Lower leg skin (tissue), 3 donors: ENCODE data around the gene SETD7.

Experiments used
- POLR2A ChIP-seq, 2 donors: fragments of 450-650 bp; IDR thresholded peaks; one replicate each; pipeline ENCODE4 v1.6.1; 2016 to 2017; ENCODE audit warnings: antibody characterized with exemption in 2 of 2, mild to moderate bottlenecking in 1 of 2, moderate library complexity in 1 of 2
- TF ChIP-seq, protein P1 (sequence below), 3 donors: fragments of 450-650 bp; IDR thresholded peaks; one replicate each; pipeline ENCODE4 v1.5.1; 2016; ENCODE audit warnings: antibody characterized with exemption in 3 of 3, mild to moderate bottlenecking in 3 of 3, moderate library complexity in 2 of 3

DNA sequence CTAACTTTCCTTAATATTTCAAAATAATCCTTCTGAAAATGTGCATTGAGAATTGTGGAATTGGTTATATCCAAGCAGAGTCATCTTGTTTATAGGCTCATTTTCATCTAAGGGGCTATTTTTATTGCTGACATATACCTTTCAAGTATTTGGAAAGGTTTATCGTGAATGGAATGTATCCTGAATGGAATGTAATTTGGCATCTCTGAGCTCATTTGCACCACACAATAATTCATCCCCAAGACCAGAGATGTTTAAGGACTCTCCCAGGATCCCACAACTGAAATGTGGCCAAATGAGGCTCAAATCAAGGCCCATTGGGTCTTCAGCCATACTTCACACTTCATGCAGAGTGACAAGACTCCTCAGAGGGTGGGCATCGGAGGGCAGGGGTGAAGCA is 7.5 kb upstream of the SETD7 start:
- TF ChIP-seq, protein P1, sequence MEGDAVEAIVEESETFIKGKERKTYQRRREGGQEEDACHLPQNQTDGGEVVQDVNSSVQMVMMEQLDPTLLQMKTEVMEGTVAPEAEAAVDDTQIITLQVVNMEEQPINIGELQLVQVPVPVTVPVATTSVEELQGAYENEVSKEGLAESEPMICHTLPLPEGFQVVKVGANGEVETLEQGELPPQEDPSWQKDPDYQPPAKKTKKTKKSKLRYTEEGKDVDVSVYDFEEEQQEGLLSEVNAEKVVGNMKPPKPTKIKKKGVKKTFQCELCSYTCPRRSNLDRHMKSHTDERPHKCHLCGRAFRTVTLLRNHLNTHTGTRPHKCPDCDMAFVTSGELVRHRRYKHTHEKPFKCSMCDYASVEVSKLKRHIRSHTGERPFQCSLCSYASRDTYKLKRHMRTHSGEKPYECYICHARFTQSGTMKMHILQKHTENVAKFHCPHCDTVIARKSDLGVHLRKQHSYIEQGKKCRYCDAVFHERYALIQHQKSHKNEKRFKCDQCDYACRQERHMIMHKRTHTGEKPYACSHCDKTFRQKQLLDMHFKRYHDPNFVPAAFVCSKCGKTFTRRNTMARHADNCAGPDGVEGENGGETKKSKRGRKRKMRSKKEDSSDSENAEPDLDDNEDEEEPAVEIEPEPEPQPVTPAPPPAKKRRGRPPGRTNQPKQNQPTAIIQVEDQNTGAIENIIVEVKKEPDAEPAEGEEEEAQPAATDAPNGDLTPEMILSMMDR (IDR thresholded peaks at IDR 0.05), result no peak
- TF ChIP-seq POLR2A (IDR thresholded peaks at IDR 0.05), result no peak
